GM20431 (cell line): ENCODE measurements around the gene MIER3.

Experiments
- in situ Hi-C: fragments of 300-500 bp; cut with MseI, MboI; formaldehyde crosslinking; loops from one replicate; pipeline ENCODE4 v1.15.0; 2020; ENCODE audit warnings: low sequenced_read_pairs; ENCODE audit not compliant: unreplicated experiment

MIER3 gene

GRCh38 chr5:56900858-56901578, 50.9 kb downstream of the MIER3 start:
- in situ Hi-C loops = no loop called here

GRCh38 chr5:56900395-56900794, 51.5 kb downstream of the MIER3 start:
- in situ Hi-C loops = no loop called here

GRCh38 chr5:56898213-56898612, 53.7 kb downstream of the MIER3 start:
- in situ Hi-C loops = no loop called here

- in situ Hi-C loops = no loop called here
Measured at GRCh38 chr5:56896763-56897162, 55.2 kb downstream of the MIER3 start.

GRCh38 chr5:56893251-56893951, 58.5 kb downstream of the MIER3 start:
- in situ Hi-C loops = no loop called here

- in situ Hi-C loops = no loop called here
Measured at GRCh38 chr5:56881571-56881970, 70.4 kb downstream of the MIER3 start.

GRCh38 chr5:56876327-56876726, 75.6 kb downstream of the MIER3 start:
- in situ Hi-C loops = no loop called here

- in situ Hi-C loops = no loop called here
Measured at GRCh38 chr5:56873056-56873455, 78.9 kb downstream of the MIER3 start.

- in situ Hi-C loops = no loop called here
Measured at GRCh38 chr5:56871777-56872176, 80.1 kb downstream of the MIER3 start.
